GM23338 (cell line): ENCODE data around the gene NOL3. TPM values are rescaled to one million over a fixed set of nuclear protein-coding genes. Genes with fewer than 3 reads are reported as not detected.
A peak's percentile ranks its signal among the peaks of the same experiment; 100 is the strongest.

Source experiments
- ATAC-seq: fragments of 200-7000 bp; cut with Tn5 transposase; 3 replicates; pipeline ENCODE4 v1.9.1; 2020
- DNase-seq: peaks from one replicate; pipeline ENCODE4 v3.0.0-alpha.2; 2015; ENCODE audit warnings: low spot score
- H2AFZ ChIP-seq: fragments of 200-600 bp; sonication (generic); 2 replicates; pipeline ENCODE4 v1.8.0; 2016; ENCODE audit warnings: antibody characterized with exemption, mild to moderate bottlenecking, moderate library complexity
- H3F3A ChIP-seq: fragments of 200-600 bp; sonication (generic); replicated peaks from 2 replicates; pipeline ENCODE4 v1.8.0; 2017; ENCODE audit warnings: antibody characterized with exemption, mixed run types, low read depth
- H3K27ac ChIP-seq: fragments of 200-600 bp; sonication (generic); 2 replicates; pipeline ENCODE4 v1.6.1; 2016; ENCODE audit warnings: low read depth
- H3K27me3 ChIP-seq: fragments of 200-600 bp; sonication (generic); 2 replicates; pipeline ENCODE4 v1.8.0; 2016; ENCODE audit warnings: mild to moderate bottlenecking, mixed run types, moderate library complexity; ENCODE audit not compliant: insufficient read depth
- H3K36me3 ChIP-seq: fragments of 200-600 bp; sonication (generic); 2 replicates; pipeline ENCODE4 v1.8.0; 2016; ENCODE audit warnings: mild to moderate bottlenecking; ENCODE audit not compliant: insufficient read depth
- H3K4me1 ChIP-seq: fragments of 200-600 bp; sonication (generic); 2 replicates; pipeline ENCODE4 v1.8.0; 2016; ENCODE audit warnings: mild to moderate bottlenecking, moderate library complexity; ENCODE audit not compliant: insufficient read depth
- H3K4me2 ChIP-seq: fragments of 200-600 bp; sonication (generic); 2 replicates; pipeline ENCODE4 v1.7.1; 2017; ENCODE audit warnings: mixed run types
- H3K4me3 ChIP-seq: fragments of 200-600 bp; sonication (generic); 2 replicates; pipeline ENCODE4 v1.6.1; 2016; ENCODE audit warnings: mixed run types
- H3K79me2 ChIP-seq: fragments of 200-600 bp; sonication (generic); replicated peaks from 2 replicates; pipeline ENCODE4 v1.8.0; 2017; ENCODE audit warnings: mild to moderate bottlenecking; ENCODE audit not compliant: insufficient read depth
- H3K9me2 ChIP-seq: fragments of 200-600 bp; sonication (generic); 2 replicates; pipeline ENCODE4 v1.8.0; 2017; ENCODE audit not compliant: insufficient read depth
- H4K20me1 ChIP-seq: fragments of 200-600 bp; sonication (generic); replicated peaks from 2 replicates; pipeline ENCODE4 v1.8.0; 2017; ENCODE audit warnings: mild to moderate bottlenecking; ENCODE audit not compliant: insufficient read depth
- H3K27ac Mint-ChIP-seq: 2 replicates; pipeline ENCODE4 v1.8.0; 2020; ENCODE audit warnings: inconsistent platforms, mild to moderate bottlenecking, moderate library complexity, mixed read lengths
- H3K27me3 Mint-ChIP-seq: 3 replicates; pipeline ENCODE4 v1.8.0; 2022; ENCODE audit warnings: low read depth, mild to moderate bottlenecking, moderate library complexity, mixed read lengths, inconsistent platforms; ENCODE audit not compliant: insufficient read depth, poor library complexity
- H3K36me3 Mint-ChIP-seq: 3 replicates; pipeline ENCODE4 v1.8.0; 2021; ENCODE audit warnings: low read depth, mild to moderate bottlenecking, inconsistent platforms, moderate library complexity, mixed read lengths
- H3K4me1 Mint-ChIP-seq: 3 replicates; pipeline ENCODE4 v1.8.0; 2020; ENCODE audit warnings: mild to moderate bottlenecking, inconsistent platforms, mixed read lengths
- H3K4me3 Mint-ChIP-seq: 3 replicates; pipeline ENCODE4 v1.8.0; 2021; ENCODE audit warnings: moderate library complexity, mild to moderate bottlenecking, inconsistent platforms, mixed read lengths
- H3K9me3 Mint-ChIP-seq: 3 replicates; pipeline ENCODE4 v1.8.0; 2020; ENCODE audit warnings: moderate library complexity, mild to moderate bottlenecking, inconsistent platforms, mixed read lengths
- EZH2 ChIP-seq: fragments of 200-600 bp; sonication (generic); IDR thresholded peaks from one replicate; pipeline ENCODE4 v1.8.0; 2017; ENCODE audit warnings: antibody characterized with exemption, mild to moderate bottlenecking, low read depth; ENCODE audit not compliant: unreplicated experiment
- NANOG ChIP-seq: IDR thresholded peaks from 2 replicates; pipeline ENCODE4 v1.6.1; 2016; ENCODE audit warnings: antibody characterized with exemption, borderline replicate concordance
- STAT1 ChIP-seq: IDR thresholded peaks from one replicate; pipeline ENCODE4 v1.6.1; 2016; ENCODE audit warnings: antibody characterized with exemption; ENCODE audit not compliant: unreplicated experiment
- ZNF114 ChIP-seq: fragments of 250-450 bp; sonication (Bioruptor Pico); IDR thresholded peaks from 2 replicates; pipeline ENCODE4 v1.5.0; 2020; ENCODE audit warnings: mild to moderate bottlenecking, moderate library complexity
- polyA plus RNA-seq: library from polyadenylated mRNA; unstranded; fragments of >200 nt; fragmentation: Nextera tagmentation; extraction: Ambion mirVana; gene quantifications from 2 replicates; pipeline ENCODE4 v1.2.1, GENCODE V29; 2016
- total RNA-seq: library from RNA; depleted of rRNA; stranded (reverse); fragments of >200 nt; shearing (Covaris generic); gene quantifications from 2 replicates; pipeline ENCODE4 v1.2.3, GENCODE V29; 2014
- TF ChIP-seq, protein P1 (sequence below): IDR thresholded peaks from one replicate; pipeline ENCODE4 v1.6.1; 2018; ENCODE audit warnings: antibody characterized with exemption; ENCODE audit not compliant: unreplicated experiment
- TF ChIP-seq, protein P2 (sequence below), 2 experiments: fragments of 200-600 bp in 1 of 2; sonication (generic) in 1 of 2; conservative IDR thresholded peaks; 2 replicates each; pipeline versions ENCODE4 v1.5.1 to v1.6.1; 2016 to 2017; ENCODE audit warnings: antibody characterized with exemption in 2 of 2, low read depth in 2 of 2, mild to moderate bottlenecking in 2 of 2, moderate library complexity in 1 of 2

The NOL3 gene
- total and polyA plus RNA-seq, 2 experiments from 2014 or later: 3.3 to 4.0 TPM

DNA sequence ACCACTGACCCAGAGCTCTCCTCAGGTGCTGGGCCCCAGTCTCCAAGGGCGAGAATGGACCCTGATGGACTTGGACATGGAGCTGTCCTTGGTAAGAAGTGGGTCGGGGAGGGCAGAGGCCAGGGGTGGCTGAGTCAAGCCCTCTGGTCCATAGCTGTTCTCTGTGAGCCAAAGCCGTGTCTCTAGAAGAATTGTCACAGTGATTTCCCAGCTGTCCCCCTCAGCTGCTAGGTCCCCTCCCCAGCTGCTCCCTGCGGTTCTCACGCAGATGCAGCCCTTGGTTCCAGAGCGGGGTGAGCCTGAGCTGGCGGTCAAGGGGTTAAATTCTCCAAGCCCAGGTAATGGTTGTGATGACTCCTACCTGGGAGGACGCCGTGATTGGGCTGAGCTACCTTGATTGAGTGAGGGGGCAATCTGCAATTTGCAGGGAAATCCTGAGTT is 1.3 kb upstream of the NOL3 start:
- peaks cover 95% of the 10 kb centered on the region for H3K27me3 Mint-ChIP-seq
- peak overlapping the region; percentile 79 for H3K4me3 Mint-ChIP-seq
- H3K9me2 ChIP-seq: no peaks in the 10 kb centered on the region
- peak overlapping the region; percentile 97 for H3K4me2 ChIP-seq
- no peaks in the 10 kb centered on the region for H3K36me3 ChIP-seq
- peaks cover 6% of the 10 kb centered on the region for H4K20me1 ChIP-seq
- H3K4me1 ChIP-seq: peaks cover 28% of the 10 kb centered on the region
- peaks cover 46% of the 10 kb centered on the region for H3K4me1 Mint-ChIP-seq
- H3K4me3 ChIP-seq: peak overlapping the region; percentile 69
- H3K36me3 Mint-ChIP-seq: no peaks in the 10 kb centered on the region; the same call in 2 of the 3 replicates
- H3K27ac Mint-ChIP-seq: no peak overlapping the region
- TF ChIP-seq, protein P1, sequence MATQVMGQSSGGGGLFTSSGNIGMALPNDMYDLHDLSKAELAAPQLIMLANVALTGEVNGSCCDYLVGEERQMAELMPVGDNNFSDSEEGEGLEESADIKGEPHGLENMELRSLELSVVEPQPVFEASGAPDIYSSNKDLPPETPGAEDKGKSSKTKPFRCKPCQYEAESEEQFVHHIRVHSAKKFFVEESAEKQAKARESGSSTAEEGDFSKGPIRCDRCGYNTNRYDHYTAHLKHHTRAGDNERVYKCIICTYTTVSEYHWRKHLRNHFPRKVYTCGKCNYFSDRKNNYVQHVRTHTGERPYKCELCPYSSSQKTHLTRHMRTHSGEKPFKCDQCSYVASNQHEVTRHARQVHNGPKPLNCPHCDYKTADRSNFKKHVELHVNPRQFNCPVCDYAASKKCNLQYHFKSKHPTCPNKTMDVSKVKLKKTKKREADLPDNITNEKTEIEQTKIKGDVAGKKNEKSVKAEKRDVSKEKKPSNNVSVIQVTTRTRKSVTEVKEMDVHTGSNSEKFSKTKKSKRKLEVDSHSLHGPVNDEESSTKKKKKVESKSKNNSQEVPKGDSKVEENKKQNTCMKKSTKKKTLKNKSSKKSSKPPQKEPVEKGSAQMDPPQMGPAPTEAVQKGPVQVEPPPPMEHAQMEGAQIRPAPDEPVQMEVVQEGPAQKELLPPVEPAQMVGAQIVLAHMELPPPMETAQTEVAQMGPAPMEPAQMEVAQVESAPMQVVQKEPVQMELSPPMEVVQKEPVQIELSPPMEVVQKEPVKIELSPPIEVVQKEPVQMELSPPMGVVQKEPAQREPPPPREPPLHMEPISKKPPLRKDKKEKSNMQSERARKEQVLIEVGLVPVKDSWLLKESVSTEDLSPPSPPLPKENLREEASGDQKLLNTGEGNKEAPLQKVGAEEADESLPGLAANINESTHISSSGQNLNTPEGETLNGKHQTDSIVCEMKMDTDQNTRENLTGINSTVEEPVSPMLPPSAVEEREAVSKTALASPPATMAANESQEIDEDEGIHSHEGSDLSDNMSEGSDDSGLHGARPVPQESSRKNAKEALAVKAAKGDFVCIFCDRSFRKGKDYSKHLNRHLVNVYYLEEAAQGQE: peak; percentile 63
- peak; percentile 37 for TF ChIP-seq EZH2
- TF ChIP-seq, protein P2, sequence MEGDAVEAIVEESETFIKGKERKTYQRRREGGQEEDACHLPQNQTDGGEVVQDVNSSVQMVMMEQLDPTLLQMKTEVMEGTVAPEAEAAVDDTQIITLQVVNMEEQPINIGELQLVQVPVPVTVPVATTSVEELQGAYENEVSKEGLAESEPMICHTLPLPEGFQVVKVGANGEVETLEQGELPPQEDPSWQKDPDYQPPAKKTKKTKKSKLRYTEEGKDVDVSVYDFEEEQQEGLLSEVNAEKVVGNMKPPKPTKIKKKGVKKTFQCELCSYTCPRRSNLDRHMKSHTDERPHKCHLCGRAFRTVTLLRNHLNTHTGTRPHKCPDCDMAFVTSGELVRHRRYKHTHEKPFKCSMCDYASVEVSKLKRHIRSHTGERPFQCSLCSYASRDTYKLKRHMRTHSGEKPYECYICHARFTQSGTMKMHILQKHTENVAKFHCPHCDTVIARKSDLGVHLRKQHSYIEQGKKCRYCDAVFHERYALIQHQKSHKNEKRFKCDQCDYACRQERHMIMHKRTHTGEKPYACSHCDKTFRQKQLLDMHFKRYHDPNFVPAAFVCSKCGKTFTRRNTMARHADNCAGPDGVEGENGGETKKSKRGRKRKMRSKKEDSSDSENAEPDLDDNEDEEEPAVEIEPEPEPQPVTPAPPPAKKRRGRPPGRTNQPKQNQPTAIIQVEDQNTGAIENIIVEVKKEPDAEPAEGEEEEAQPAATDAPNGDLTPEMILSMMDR (conservative IDR thresholded peaks at IDR 0.05; ENCODE audit: low read depth in 2 of 2): no peak
- H3K9me3 Mint-ChIP-seq: no peaks in the 10 kb centered on the region; the same call in 2 of the 3 replicates
- 0 out of 2 replicates have a peak, but pooled peaks cover 16% of the 10 kb centered on the region for H3F3A ChIP-seq
- H2AFZ ChIP-seq: 0 out of 2 replicates have a peak overlapping the region, but pooled peaks have one; percentile 56
- ATAC-seq (peak; percentile 9), DNase-seq (peak; percentile 76)
- peaks cover 97% of the 10 kb centered on the region for H3K27me3 ChIP-seq
- H3K79me2 ChIP-seq: no peaks in the 10 kb centered on the region
- H3K27ac ChIP-seq: no peak overlapping the region

DNA sequence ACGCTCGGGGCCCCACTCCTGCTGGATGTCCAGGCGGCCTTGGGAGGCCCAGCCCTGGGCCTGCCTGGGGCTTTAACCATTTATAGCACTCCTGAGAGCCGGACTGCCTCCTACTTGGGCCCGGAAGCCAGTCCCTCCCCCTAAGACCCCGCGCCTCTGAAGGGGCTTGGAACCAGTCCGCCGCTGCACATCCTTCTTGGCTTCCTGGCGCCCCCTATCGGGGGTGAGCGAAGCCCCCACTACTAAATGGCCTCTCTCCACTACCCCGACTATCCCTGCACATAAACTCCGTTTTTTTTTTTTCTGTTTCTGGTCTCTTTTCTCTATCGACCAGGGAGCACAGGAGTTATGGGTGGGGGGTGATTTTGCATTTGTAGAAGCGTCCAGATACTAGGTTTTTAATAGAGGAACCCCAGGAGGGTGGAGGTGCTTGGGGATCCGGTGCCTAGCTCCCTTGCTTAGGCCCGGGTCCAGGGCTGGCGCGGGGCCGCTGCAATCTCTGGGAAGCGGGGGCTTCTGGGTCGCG is 633 bp upstream of the NOL3 start:
- Histone ChIP-seq H3K79me2 (no peaks in the 10 kb centered on the region), H3K36me3 (no peaks in the 10 kb centered on the region), H2AFZ (peak overlapping the region; percentile 78; the same call in 1 of the 2 replicates), H3K4me3 (peak overlapping the region; percentile 69), H3K4me2 (peak overlapping the region; percentile 97), H3K4me1 (peaks cover 28% of the 10 kb centered on the region), H4K20me1 (peaks cover 6% of the 10 kb centered on the region), H3K9me2 (no peaks in the 10 kb centered on the region), H3K27me3 (peaks cover 97% of the 10 kb centered on the region), H3F3A (0 out of 2 replicates have a peak, but pooled peaks cover 16% of the 10 kb centered on the region), H3K27ac (no peak overlapping the region)
- peaks cover 94% of the 10 kb centered on the region for H3K27me3 Mint-ChIP-seq
- peak; percentile 53 for ATAC-seq
- peak; percentile 94 for DNase-seq
- H3K36me3 Mint-ChIP-seq: no peaks in the 10 kb centered on the region; the same call in 2 of the 3 replicates
- TF ChIP-seq, protein P2 (conservative IDR thresholded peaks at IDR 0.05; ENCODE audit: low read depth in 2 of 2): peak; percentile 81 to 91
- TF ChIP-seq STAT1 (no peak), ZNF114 (CRISPR knock-in tag) (no peak), NANOG (no peak), EZH2 (peak; percentile 72)
- TF ChIP-seq, protein P1: no peak
- peak overlapping the region; percentile 79 for H3K4me3 Mint-ChIP-seq
- no peak overlapping the region for H3K27ac Mint-ChIP-seq
- H3K4me1 Mint-ChIP-seq: peaks cover 46% of the 10 kb centered on the region
- H3K9me3 Mint-ChIP-seq: no peaks in the 10 kb centered on the region; the same call in 2 of the 3 replicates
